HG03565 (cell line): ENCODE measurements around the gene DOCK2.

Experiments used
- ATAC-seq: cut with Tn5 transposase; IDR thresholded peaks from one replicate; pipeline ENCODE4 v1.9.1; 2021; ENCODE audit warnings: mild to moderate bottlenecking, moderate library complexity; ENCODE audit not compliant: unreplicated experiment

The DOCK2 gene

DNA sequence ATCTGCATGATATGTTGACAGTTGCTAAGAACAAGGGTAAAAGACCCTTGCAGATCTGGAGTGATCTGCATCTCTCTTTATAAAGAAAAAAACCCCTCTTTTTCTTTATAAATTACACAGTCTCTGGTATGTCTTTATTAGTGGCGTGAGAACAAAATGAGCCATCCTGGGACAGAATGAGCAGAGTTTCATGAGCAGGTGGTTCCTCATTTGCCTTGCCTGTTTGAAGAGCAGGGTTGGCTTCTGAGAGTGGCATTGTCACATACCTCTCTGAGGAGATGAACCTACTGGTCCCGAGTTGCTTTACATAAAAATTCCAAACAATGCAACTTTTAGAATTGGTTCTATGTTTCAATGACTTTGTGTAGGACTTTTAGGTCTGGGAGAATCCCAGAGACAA is 249.0 kb downstream of the DOCK2 start:
- ATAC-seq: no peak

DNA sequence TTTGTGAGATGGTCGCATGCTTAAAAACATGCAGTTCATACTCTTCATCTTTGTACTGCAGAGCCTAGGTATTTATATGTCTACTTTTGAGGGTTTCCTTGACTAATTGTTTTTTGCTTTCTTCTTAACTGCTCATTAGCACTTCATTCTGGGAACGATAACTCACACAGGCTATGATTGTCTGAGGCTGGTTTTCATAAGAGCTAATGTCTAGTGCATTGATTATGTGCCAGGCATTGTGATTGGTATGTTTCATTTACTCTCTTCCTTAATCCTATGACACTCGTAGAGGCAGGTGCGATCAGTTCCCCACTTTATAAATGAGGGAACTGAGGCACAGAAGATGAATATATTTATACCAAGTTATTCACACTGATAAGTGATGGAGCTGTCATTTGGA is 249.6 kb downstream of the DOCK2 start:
- ATAC-seq: no peak

GRCh38 chr5:169889572-169889971 is 252.5 kb downstream of the DOCK2 start:
- no peak for ATAC-seq

GRCh38 chr5:169893010-169893409 is 255.9 kb downstream of the DOCK2 start:
- ATAC-seq: no peak

DNA sequence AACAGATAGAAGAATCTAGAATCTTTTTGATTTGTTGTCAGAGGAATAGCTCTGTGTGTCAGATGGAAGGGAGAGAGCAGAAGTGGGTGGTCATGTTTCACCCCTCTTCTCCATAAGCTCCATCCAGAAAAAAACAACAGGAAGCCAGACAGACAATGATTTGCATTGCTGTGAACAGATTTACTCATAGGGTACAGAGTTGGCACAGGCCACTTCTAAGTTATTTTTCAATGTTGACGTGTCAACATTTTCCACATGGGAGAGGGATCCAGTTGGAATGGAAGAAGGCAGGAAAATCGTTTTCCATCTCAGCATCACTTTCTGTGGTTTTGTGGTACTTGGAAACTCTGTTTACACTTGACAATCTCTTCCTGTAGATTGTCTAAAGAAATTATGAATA is 256.5 kb downstream of the DOCK2 start:
- no peak for ATAC-seq

- no peak for ATAC-seq
Observed at GRCh38 chr5:169895926-169896325, 258.9 kb downstream of the DOCK2 start.

DNA sequence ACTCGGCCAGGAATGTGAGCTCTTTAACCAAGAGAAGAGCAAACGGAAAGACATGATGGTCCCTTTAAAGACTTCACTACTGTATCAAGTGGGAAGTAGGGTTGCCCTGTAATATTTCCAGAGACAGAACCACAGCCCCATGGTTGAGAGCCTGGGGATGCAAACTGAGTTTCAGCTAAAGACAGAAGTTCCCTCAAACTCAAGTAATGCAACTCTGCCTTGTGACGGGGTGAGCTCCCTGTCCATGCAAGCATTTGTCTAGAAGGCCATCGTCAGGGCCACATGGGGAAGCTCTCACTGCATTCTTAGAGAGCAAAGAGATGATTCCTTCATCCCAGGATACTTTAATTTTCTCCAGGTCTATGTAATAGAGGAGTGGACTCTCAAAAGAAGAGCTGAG is 260.4 kb downstream of the DOCK2 start:
- ATAC-seq: no peak

GRCh38 chr5:169901896-169902295 is 264.8 kb downstream of the DOCK2 start:
- ATAC-seq: no peak

DNA sequence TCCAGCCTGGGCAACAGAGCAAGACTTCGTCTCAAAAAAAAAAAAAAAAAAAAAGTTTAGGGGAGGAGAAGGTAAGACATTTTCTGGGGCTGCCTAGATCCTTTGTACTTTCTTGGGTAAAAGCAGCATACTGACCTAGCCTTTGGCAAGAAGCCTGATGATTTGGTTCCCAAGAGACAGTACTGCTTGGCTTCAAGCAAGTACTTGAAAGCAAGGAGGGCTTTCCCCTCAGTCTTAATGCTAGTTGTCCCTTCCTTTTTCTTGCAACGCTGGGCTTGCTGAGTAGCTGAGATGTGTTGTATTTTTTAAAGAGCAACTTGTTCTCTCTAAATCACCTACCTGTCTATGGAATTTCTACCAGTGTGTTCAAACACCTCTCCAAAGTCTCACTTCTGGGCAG is 267.0 kb downstream of the DOCK2 start:
- ATAC-seq: no peak

- no peak for ATAC-seq
Observed at GRCh38 chr5:169904508-169904907, 267.4 kb downstream of the DOCK2 start.

DNA sequence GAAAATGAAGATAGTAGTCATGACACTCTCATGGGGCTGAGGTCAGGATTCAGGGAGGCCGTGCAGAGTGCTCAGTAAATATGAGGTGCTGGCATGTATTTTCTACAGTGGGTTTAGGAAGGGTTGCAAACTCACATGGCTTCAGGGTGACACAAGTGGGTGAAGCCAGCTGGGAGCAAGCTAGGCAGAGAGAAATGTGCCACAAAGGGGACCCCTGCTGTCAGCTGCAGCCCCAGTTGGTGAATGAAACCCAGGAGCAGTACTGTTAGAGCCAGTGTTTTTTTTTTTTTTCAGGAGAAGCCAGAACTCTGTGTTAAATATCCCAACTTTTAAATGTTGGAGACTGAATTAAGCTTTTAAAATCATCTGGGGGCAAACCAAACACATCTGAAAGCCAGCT is 267.9 kb downstream of the DOCK2 start:
- no peak for ATAC-seq

- ATAC-seq: no peak
Observed at GRCh38 chr5:169906745-169907649, 269.9 kb downstream of the DOCK2 start.

DNA sequence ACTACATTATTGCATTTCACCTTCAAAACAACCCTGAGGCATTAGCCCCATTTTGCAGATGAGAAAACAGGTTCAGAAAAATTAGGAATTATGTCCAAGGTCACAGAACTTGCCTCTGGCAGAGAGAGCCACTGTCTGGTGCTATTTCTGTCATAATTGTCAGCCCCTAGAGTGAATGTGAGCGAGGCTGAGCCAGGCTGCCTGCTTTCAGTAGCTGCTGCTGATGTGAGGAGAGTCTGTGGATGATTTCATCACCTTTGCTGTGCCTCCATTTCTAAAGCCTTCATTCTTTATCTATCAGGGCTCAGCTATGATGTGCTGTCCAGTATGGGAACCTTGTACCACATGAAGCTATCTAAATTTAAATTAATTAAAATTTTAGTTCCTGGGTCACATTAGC is 271.8 kb downstream of the DOCK2 start:
- no peak for ATAC-seq

- ATAC-seq: no peak
Observed at GRCh38 chr5:169909945-169910344, 272.9 kb downstream of the DOCK2 start.

GRCh38 chr5:169910393-169910792 is 273.3 kb downstream of the DOCK2 start:
- no peak for ATAC-seq

- ATAC-seq: no peak
Observed at GRCh38 chr5:169911448-169912212, 274.6 kb downstream of the DOCK2 start.

DNA sequence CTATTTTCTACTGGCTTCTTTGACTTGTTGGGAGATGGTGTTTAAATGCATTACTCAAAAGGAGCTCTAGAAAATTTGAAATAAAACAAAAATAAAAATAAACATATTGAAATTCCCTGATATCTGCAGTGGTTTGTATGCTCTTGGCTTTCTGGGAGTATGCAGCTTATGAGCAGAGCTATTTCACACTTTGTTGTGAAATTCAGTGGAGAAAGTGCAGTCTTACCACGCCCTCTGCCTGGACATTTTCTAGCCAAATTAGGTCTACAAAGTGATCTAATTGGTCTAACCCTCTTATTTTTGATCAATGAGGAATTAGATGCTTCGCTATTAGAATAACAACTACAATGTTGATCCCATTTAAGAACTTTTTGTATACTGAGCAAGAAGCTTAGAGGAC is 276.4 kb downstream of the DOCK2 start:
- ATAC-seq: no peak

GRCh38 chr5:169914766-169915165 is 277.7 kb downstream of the DOCK2 start:
- ATAC-seq: no peak

GRCh38 chr5:169917500-169917899 is 280.4 kb downstream of the DOCK2 start:
- ATAC-seq: no peak

DNA sequence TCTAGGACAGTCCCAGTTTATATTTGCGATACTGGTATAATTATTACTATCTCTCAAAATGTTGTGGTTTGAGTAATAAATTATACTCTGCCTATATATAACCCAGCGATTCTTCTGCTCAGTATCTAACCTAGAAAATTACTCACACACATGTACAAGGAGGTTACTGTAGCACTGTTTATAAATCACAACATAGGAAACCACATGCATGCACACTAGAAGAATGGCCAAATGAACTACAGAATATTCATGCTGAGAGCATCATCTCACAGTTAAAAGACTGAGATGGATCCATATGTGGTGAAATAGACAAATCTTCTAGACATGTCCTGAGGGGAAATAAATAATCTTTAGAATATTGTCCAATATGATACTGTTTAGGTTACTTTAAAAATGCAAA is 281.2 kb downstream of the DOCK2 start:
- ATAC-seq: no peak

GRCh38 chr5:169920474-169920873 is 283.4 kb downstream of the DOCK2 start:
- no peak for ATAC-seq

DNA sequence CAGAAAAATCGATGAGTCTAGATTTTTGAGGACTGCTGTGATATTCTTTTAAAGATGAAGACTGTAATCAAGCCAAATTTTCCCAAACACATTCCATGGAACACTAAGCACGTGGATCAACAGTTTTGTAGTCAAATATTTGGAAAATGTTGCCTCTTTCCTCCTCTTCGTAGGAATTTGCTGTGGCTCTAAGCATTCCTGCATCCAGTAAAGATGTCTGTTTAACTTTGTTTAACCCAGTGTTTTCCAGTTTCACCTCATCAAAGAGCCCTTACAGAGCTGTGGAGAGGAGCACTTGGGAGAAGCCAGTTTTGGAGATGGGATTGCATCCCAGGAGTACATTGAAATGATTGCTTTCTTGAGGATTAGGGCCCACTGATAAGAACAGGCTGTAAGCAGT is 284.3 kb downstream of the DOCK2 start:
- ATAC-seq: no peak
